Keratinocyte (primary cell): ENCODE measurements around the gene CACNB3. TPM values are rescaled to one million over a fixed set of nuclear protein-coding genes. Genes with fewer than 3 reads are reported as not detected.

Experiments
- DNase-seq: peaks from one replicate; pipeline ENCODE4 v3.0.0-alpha.2; 2011; ENCODE audit warnings: low read depth, missing footprints, low spot score
- FAIRE-seq: peaks from 2 replicates; lab custom pipeline; 2011; peaks lifted over from hg19 to GRCh38; lab: Jason Lieb, UNC
- H2AFZ ChIP-seq: 2 replicates; pipeline ENCODE4 v1.6.0; 2012; ENCODE audit warnings: low read length, control low read depth, inconsistent platforms; ENCODE audit not compliant: control insufficient read depth
- H3K27ac ChIP-seq: 2 replicates; pipeline ENCODE4 v1.5.1; 2011; ENCODE audit warnings: low read length; ENCODE audit not compliant: control insufficient read depth, insufficient read depth
- H3K27me3 ChIP-seq: 3 replicates; pipeline ENCODE4 v1.6.0; 2011; ENCODE audit warnings: low read length; ENCODE audit not compliant: control insufficient read depth, insufficient read depth; ENCODE audit errors: extremely low read depth
- H3K36me3 ChIP-seq, 2 experiments: 2 replicates in 1 of 2; 3 replicates in 1 of 2; pipeline ENCODE4 v1.5.1; 2011; ENCODE audit warnings: low read length in 2 of 2, mild to moderate bottlenecking in 1 of 2; ENCODE audit not compliant: control insufficient read depth in 2 of 2, insufficient read depth in 2 of 2; ENCODE audit errors: extremely low read depth in 1 of 2
- H3K4me1 ChIP-seq: 3 replicates; pipeline ENCODE4 v1.5.1; 2011; ENCODE audit warnings: low read length; ENCODE audit not compliant: control insufficient read depth, insufficient read depth; ENCODE audit errors: extremely low read depth
- H3K4me2 ChIP-seq: 3 replicates; pipeline ENCODE4 v1.6.0; 2011; ENCODE audit warnings: low read depth, low read length; ENCODE audit not compliant: control insufficient read depth, insufficient read depth; ENCODE audit errors: extremely low read depth
- H3K4me3 ChIP-seq, 3 experiments: fragments of 200-600 bp in 1 of 3; sonication (generic) in 1 of 3; 2 replicates in 2 of 3; 3 replicates in 1 of 3; pipeline ENCODE4 v1.5.1; 2011 to 2016; ENCODE audit warnings: low read length in 3 of 3, mild to moderate bottlenecking in 3 of 3, control low read depth in 2 of 3, inconsistent platforms in 1 of 3, low read depth in 1 of 3, mixed read lengths in 1 of 3, mixed run types in 1 of 3, moderate library complexity in 1 of 3; ENCODE audit not compliant: control insufficient read depth in 2 of 3, insufficient read depth in 2 of 3; ENCODE audit errors: extremely low read depth in 1 of 3
- H3K79me2 ChIP-seq: 2 replicates; pipeline ENCODE4 v1.6.0; 2012; ENCODE audit warnings: low read length; ENCODE audit not compliant: control insufficient read depth, insufficient read depth
- H3K9ac ChIP-seq: 3 replicates; pipeline ENCODE4 v1.6.0; 2011; ENCODE audit warnings: low read length; ENCODE audit not compliant: control insufficient read depth, insufficient read depth; ENCODE audit errors: extremely low read depth
- H3K9me1 ChIP-seq: 3 replicates; pipeline ENCODE4 v1.6.0; 2011; ENCODE audit warnings: low read length; ENCODE audit not compliant: control insufficient read depth, insufficient read depth; ENCODE audit errors: extremely low read depth
- H3K9me3 ChIP-seq: 2 replicates; pipeline ENCODE4 v1.5.1; 2012; ENCODE audit warnings: low read depth, low read length; ENCODE audit not compliant: control insufficient read depth
- H4K20me1 ChIP-seq: 3 replicates; pipeline ENCODE4 v1.6.0; 2011; ENCODE audit warnings: low read length; ENCODE audit not compliant: control insufficient read depth, insufficient read depth; ENCODE audit errors: extremely low read depth
- CTCF ChIP-seq, 3 experiments: IDR thresholded peaks in 1 of 3; conservative IDR thresholded peaks in 1 of 3; optimal IDR thresholded peaks in 1 of 3; 2 replicates in 2 of 3; 3 replicates in 1 of 3; pipeline versions ENCODE3 to v1.5.1; 2011; ENCODE audit warnings: low read length in 3 of 3, mild to moderate bottlenecking in 3 of 3, moderate library complexity in 2 of 3, control low read depth in 1 of 3, inconsistent platforms in 1 of 3; ENCODE audit not compliant: insufficient read depth in 2 of 3; ENCODE audit errors: extremely low read depth in 1 of 3
- EZH2 ChIP-seq: IDR thresholded peaks from one replicate; pipeline ENCODE4 v1.6.1; 2012; ENCODE audit warnings: inconsistent platforms, mild to moderate bottlenecking, low read length, moderate library complexity
- dilution Hi-C: fragments of 300-500 bp; cut with MboI; formaldehyde crosslinking; loops from one replicate; pipeline ENCODE4 v1.7.0; 2020; ENCODE audit warnings: low sequenced_read_pairs; ENCODE audit not compliant: extremely low pct_ligation_motif_present
- polyA plus RNA-seq, 5 experiments: library from polyadenylated mRNA; depleted of rRNA in 3 of 5; stranded (reverse) in 3 of 5; stranded (forward) in 1 of 5; unstranded in 1 of 5; fragments of >200 nt; gene quantifications; 1 replicate in 1 of 5; 2 replicates in 3 of 5; 3 replicates in 1 of 5; pipeline versions ENCODE4 v1.2.1 to v1.2.3, GENCODE V29; 2011 to 2012; ENCODE audit warnings: missing spikeins in 2 of 5, low read depth in 1 of 5, low replicate concordance in 1 of 5

The CACNB3 gene
- polyA plus RNA-seq, 1 donor (not counting 4 experiments of a cell fraction or from before 2014, with no cell fraction given) = 16.1 TPM

DNA sequence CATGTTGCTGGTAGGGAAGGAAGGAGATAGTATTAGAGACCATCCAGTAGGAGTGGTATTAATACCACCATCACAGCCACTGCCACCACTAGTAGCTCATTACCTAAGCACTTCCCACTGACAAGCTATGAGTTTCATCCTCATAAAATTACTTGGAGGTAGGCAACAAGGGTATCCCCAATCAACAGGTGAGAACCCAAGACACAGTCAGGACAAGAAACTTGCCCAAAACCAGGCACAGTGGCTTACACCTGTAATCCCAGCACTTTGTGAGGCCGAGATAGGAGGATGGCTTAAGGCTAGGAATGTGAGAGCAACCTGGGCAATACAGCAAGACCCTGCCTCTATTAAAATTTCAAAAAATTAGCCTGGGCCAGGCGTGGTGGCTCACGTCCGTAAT is 34.9 kb upstream of the CACNB3 start:
- Histone ChIP-seq H3K9me3 (no peaks in the 10 kb centered on the region), H3K27ac (no peak overlapping the region), H2AFZ (no peak overlapping the region), H3K9ac (no peak overlapping the region), H3K4me2 (no peak overlapping the region), H4K20me1 (no peaks in the 10 kb centered on the region), H3K79me2 (peaks cover 8% of the 10 kb centered on the region), H3K9me1 (no peaks in the 10 kb centered on the region), H3K4me3 (no peak overlapping the region), H3K27me3 (no peaks in the 10 kb centered on the region), H3K4me1 (peaks cover 22% of the 10 kb centered on the region), H3K36me3 (peaks cover 0 to 3% of the 10 kb centered on the region in 2 experiments)
- DNase-seq (no peak), FAIRE-seq (no peak)
- TF ChIP-seq EZH2 = no peak
- no peak for TF ChIP-seq CTCF (optimal IDR thresholded peaks at IDR 0.05 in 1 of 3, IDR thresholded peaks at IDR 0.05 in 1 of 3, conservative IDR thresholded peaks at IDR 0.05 in 1 of 3; ENCODE audit: extremely low read depth in 1 of 3, insufficient read depth in 2 of 3, low read length in 3 of 3)
- dilution Hi-C loops = no loop called here

DNA sequence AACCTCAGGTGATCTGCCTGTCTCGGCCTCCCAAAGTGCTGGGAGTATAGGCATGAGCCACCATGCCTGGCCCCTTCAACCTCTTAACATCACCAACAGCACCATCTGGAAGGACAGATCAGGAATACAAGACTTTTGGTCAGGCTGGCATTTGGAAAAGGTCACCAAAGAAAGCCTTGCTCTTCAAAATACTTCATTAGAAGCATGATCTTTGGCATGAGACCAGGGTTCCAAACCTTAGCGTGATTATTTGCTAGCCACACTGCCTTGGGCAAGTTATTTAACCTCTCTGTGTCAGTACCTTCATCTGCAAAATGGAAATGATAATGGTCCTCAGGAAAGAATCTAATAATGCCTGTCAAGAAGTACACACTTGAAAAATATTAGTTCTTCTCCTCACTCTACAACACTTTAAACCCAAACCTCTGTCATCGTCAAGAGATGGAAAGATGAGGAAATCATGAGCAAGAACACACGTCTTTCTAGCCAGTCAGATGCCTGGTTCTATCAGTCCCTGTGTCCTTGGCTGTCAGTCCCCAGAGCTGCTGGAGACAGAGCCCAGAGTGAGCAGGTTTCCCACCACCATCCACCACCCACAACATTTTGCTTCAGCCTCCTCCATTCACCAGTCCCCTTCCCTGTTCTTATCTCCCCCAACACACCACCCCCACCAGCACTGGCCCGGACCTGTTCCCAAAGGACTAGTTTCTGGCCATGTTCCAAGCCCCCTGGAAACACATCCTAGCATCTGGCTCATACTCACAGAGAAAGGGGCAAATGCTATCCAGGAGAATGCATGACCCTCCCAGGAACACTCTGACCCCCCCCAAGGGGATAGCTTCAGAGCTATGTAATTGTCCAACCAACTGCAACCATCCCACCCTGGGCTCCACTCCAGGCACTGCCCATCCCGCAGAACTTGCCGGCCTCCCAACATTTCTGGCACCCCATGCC is 31.4 kb upstream of the CACNB3 start:
- FAIRE-seq (no peak), DNase-seq (no peak)
- H3K4me2 ChIP-seq = peak overlapping the region; percentile 88
- H3K4me1 ChIP-seq = peaks cover 13% of the 10 kb centered on the region
- no peaks in the 10 kb centered on the region for H3K9me3 ChIP-seq
- H3K4me3 ChIP-seq = peak overlapping the region in 2 of 3 experiments; percentile 86 to 88
- no peaks in the 10 kb centered on the region for H3K27me3 ChIP-seq
- no peaks in the 10 kb centered on the region for H3K9me1 ChIP-seq
- H3K9ac ChIP-seq = no peak overlapping the region
- H4K20me1 ChIP-seq = no peaks in the 10 kb centered on the region
- H3K79me2 ChIP-seq = peaks cover 6% of the 10 kb centered on the region
- H3K36me3 ChIP-seq = peaks cover 0 to 2% of the 10 kb centered on the region in 2 experiments
- TF ChIP-seq EZH2 (no peak), CTCF (optimal IDR thresholded peaks at IDR 0.05 in 1 of 3, IDR thresholded peaks at IDR 0.05 in 1 of 3, conservative IDR thresholded peaks at IDR 0.05 in 1 of 3; ENCODE audit: extremely low read depth in 1 of 3, insufficient read depth in 2 of 3, low read length in 3 of 3) (no peak)
- no peak overlapping the region for H2AFZ ChIP-seq
- dilution Hi-C loops = no loop called here
- H3K27ac ChIP-seq = no peak overlapping the region
